Iris pigment epithelial cell (primary cell): ENCODE results near the gene GLRA2.
A peak's percentile ranks its signal among the peaks of the same experiment; 100 is the strongest.

Experiments used
- DNase-seq: peaks from one replicate; pipeline ENCODE4 v3.0.0-alpha.2; 2011; ENCODE audit warnings: low read depth

The GLRA2 gene

DNA sequence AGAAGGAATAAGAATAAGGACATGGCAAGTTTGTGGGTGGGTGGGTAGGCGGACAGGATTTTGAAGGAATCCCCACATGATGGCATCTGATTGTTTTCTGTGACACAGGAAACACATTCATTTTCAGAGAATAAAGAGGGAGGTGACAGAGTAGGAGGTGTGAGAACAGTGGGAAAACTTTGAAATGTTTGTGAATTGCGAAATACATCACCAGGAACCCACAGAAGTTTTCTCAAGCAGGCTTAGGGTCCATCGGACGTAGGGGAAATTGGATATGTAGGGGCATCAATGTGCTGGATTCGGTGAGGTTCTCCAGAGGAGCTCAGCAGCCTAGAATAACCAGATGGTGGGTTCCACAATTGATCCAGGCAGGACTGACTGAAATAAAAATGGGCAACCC, 171.6 kb downstream of the GLRA2 start:
- DNase-seq = no peak

DNA sequence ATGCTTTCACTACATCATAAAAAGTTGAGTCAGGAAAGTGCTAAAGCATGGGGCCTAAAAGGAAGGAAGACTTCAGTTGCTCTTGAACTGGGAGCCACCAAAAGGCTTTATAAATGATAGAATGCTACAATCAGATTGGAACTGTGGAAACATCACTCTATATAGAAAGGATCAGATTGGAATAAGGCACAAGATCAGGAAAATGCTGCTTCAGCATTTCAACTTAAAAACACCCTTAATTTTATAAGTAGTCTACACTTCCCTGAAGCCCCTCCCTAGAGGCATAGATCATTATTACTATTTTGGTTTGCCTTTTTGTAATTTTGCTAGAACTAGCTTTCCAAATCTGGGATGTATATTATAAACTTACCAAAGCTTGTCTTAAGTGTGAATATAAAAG, 172.8 kb downstream of the GLRA2 start:
- DNase-seq = no peak

DNA sequence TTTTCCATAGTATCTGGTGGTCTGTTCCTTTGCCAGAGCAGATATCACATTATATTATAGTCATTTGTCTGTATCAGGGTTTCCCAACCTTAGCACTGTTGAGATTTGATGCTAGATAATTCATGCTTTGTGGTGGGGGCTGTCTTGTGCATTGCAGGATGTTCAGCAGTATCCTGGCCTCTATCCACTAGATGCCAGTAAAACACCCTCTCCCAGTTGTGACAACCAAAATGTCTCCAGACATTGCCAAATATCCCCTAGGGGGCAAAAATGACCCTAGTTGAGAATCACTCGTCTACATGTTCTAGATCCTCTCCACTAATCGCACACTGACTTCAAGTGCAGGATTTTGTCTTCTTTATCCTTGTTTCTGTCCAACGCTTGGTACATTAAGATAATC, 182.8 kb downstream of the GLRA2 start:
- DNase-seq = no peak

DNA sequence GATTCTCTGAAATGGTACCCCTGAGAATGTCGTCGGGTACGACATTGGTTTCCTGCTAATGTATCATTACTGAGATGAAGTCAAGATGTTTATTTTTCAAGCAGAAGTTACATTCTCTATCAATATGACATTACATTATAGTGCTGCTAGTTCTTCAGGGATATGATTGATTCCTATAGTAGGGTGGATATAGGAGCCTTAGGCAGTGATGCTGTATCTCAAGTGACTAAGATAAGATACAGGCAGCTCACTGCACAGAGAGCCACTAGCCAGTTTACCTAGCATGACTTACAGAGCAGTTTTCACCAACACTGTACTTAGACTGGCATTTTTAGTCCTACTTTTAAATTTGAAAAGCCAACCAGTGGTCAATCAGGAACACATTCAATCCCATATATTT, 188.6 kb downstream of the GLRA2 start:
- no peak for DNase-seq

DNA sequence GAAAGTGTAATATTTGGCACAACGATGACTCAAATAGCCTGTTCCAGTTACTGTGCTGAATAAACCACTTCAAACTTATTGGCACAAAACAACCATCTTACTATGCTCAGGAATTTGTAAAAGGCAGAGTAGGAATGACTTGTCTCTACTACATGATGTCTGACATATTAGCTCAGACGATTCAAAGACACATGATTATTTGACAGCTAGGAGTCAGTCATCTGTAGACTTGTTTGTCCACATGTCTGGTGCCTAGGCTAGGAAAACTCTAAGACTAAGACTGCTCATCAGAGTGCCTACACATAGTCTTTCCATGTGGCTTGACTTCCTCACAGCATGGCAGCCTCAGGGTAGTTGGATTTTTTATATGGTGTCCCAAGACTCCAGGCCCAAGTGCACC, 189.1 kb downstream of the GLRA2 start:
- DNase-seq = peak; percentile 10

DNA sequence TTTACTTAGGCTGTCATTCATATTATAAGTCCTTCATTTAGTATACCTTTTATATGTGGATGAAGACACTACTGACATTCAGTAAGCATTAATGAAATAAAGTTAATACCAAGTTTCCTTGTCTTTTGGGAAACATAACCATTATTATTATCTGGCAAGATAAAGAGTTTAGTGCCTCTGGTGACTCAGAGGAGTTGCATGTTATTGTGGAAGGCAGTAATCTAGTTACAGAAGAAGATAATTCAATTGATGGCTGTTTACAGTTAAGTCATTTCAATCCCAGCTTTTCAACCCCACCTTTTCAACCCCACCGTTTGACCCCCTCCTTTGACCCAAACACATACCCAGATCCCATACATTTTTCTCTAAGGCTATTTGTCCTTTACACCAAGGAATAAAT, 199.7 kb downstream of the GLRA2 start:
- DNase-seq = peak; percentile 21

DNA sequence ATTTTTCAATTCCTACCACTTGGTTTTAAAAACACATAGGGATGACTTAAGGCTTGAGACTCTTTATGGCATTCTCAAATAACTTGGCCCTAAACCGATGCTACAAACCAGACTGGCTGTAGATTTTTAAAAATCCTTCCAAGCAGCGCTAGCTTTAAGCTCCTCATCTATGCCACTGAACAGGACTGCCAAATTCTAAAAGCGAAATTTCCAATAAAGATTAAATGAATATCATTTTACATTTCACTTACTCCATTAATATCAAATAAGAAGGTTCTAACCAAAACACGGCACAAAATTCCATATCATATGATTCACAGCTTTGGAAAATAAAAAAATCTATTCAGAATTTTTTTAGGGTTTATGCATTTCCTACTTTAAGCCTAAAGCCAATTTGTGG, 209.3 kb downstream of the GLRA2 start:
- DNase-seq = peak; percentile 11

DNA sequence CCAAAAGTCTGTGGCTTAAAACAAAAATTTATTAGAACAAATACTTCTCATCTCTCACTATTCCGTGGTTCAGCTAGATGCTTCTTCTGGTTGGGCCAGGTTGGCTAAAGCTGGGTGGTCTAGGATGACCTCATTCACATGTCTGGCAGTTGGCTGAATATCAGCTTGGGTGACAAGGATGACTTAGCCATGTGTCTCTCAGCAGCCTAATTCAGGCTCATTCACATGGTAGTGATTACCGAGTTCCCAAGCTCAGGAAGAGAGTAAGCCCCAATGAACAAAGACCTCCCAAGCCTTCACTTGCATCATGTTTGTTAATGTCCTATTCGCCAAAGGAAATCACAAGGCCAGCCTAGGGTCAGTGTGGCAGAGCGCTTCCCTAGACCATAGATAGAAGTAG, 224.1 kb downstream of the GLRA2 start:
- DNase-seq = no peak

DNA sequence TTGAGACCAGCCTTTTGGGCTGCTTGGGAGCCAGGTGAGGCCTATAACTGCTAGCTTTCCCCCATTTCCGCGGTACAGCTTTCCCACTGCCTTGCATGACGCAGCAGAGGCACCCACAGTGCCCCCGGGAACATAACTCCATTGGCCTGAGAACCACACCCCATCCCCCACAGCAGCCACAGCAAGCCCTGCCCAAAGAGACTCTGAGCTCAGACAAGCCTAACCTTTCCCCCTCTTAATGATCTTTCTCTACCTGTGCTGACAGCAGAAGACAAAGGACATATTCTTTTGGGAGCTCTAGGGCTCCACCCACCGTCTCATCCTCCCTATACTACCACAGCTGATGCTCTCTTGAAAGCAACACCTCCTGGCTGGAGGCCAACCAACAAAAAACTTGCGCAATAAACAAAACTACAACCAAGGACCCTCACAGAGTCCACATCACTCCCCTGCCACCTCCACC, 228.7 kb downstream of the GLRA2 start:
- DNase-seq = no peak

DNA sequence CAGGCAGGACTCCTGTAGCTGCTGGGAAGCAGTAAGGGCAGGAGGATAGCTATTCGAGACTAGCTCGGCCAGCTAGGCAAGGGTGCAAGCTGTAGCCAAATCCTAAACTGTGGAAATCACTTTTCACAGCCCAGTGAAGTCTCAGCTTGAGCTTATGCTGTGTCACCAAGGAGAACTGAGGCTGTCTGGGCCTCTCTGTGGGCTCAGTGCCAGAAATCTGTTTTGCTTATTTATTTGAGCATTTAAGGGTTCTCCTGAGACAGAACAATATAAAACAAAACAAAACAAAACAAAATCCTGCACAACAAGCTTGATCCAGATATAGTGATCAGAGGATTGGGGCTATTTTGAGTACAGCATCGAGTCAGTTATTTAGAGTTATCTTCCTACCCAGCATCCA, 246.1 kb downstream of the GLRA2 start:
- DNase-seq = no peak

DNA sequence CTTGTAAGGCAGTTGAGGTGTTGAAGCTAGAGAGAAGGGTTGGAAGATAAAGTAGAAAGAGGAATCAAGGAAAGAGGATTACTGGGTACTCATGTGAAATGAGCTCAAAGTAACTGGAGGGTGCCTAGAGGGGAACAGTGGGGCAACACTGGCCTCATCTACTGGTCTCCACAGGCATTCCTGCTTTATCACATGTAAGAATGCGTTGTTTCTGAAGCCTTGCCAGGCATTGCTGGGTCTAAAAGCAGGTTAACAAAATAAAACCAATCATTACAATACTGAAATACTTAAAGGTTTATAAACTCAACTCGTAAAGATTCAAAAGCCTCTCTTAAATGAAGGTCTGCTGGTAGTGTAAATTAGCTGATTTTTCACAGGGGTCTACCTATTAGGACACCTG, 247.6 kb downstream of the GLRA2 start:
- DNase-seq = peak; percentile 28

DNA sequence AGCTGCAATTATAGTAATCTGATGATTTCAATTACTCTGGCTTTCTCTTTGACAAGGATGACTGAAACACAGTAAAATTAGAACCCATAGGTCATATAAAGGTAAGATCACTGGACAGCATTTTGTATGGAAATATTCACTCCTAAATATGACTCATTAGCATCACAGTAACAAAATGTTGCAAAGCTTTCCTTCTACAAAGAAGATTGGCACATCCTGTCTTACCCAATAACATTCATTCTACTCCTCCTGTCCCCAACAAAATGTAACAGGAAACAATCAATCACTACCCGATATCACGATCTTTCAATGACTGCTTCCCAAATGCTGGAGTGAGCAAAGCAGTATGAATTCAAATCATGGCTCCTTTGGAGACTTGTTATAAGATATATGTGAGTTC, 248.2 kb downstream of the GLRA2 start:
- DNase-seq = peak; percentile 53

DNA sequence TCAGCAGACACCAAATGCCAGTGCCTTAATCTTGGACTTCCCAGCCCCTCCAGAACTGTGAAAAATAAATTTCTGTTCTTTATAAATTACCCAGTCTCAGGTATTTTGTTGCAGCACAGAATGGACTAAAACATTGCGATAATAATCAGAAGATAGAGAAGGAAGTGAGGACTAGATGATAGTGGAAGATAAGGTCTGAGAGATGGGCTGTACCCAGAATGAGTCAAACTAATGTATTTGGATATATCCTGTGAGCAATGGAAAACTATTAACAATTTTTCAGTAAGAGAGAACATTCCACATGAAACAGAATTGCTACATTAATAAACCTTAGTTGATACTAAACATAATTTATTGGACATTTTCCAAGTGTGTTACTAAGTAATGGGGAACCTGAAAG, 250.2 kb downstream of the GLRA2 start:
- peak; percentile 15 for DNase-seq
